PC-3 (cell line): ENCODE measurements around the gene TMTC2.

Experiments used
- CTCF ChIP-seq: fragments of 300-600 bp; sonication (generic); conservative IDR thresholded peaks from 2 replicates; pipeline ENCODE4 v1.5.1; 2017; ENCODE audit warnings: antibody characterized with exemption, low read depth, mild to moderate bottlenecking, low read length
- EZH2 ChIP-seq: fragments of 300-600 bp; sonication (generic); IDR thresholded peaks from one replicate; pipeline ENCODE4 v1.6.1; 2017; ENCODE audit warnings: antibody characterized with exemption, mild to moderate bottlenecking, low read length; ENCODE audit not compliant: unreplicated experiment

- TF ChIP-seq CTCF (no peak), EZH2 (no peak)
These were observed 24.0 kb downstream of the TMTC2 start for GRCh38 chr12:82710741-82711140.
